Stomach (tissue), 9 donors: ENCODE results near the gene PTPN4. TPM values are rescaled to one million over a fixed set of nuclear protein-coding genes. Genes with fewer than 3 reads are reported as not detected.

Source experiments
- DNase-seq, 2 donors: peaks; one replicate each; pipeline versions ENCODE4 v3.0.0 to v3.0.0-alpha.2; 2013 to 2019
- H3K27ac ChIP-seq, 5 donors: fragments of 200-600 bp in 4 of 5; sonication (generic) in 4 of 5; one replicate each; pipeline ENCODE4 v1.5.1; 2013 to 2019; ENCODE audit warnings: mild to moderate bottlenecking in 1 of 5, moderate library complexity in 1 of 5
- H3K27me3 ChIP-seq, 3 donors: fragments of 200-600 bp; sonication (generic); one replicate each; pipeline ENCODE4 v1.5.1; 2017 to 2019; ENCODE audit warnings: mixed run types in 1 of 3
- H3K36me3 ChIP-seq, 4 donors: fragments of 200-600 bp; sonication (generic); 1 replicate in 3 of 4; 2 replicates in 1 of 4; pipeline ENCODE4 v1.5.1; 2016 to 2019
- H3K4me1 ChIP-seq, 4 donors: fragments of 200-600 bp; sonication (generic); one replicate each; pipeline ENCODE4 v1.5.1; 2016 to 2019
- H3K4me3 ChIP-seq, 4 donors: fragments of 200-600 bp; sonication (generic) in 3 of 4; one replicate each; pipeline ENCODE4 v1.5.1; 2016 to 2019; ENCODE audit warnings: mild to moderate bottlenecking in 1 of 4
- H3K9me3 ChIP-seq, 4 donors: fragments of 200-600 bp; sonication (generic); one replicate each; pipeline ENCODE4 v1.5.1; 2016 to 2019
- EP300 ChIP-seq: sonication (generic); formaldehyde crosslinking; IDR thresholded peaks from one replicate; pipeline ENCODE4 v1.6.1; 2017; ENCODE audit warnings: antibody characterized with exemption
- POLR2A ChIP-seq, 4 donors: fragments of 450-650 bp; IDR thresholded peaks; one replicate each; pipeline ENCODE4 v1.6.1; 2016; ENCODE audit warnings: antibody characterized with exemption in 4 of 4, control low read depth in 2 of 4, mild to moderate bottlenecking in 1 of 4, moderate library complexity in 1 of 4
- POLR2AphosphoS5 ChIP-seq, 3 donors: sonication (generic); formaldehyde crosslinking; IDR thresholded peaks; one replicate each; pipeline ENCODE4 v1.6.1; 2016; ENCODE audit warnings: antibody characterized with exemption in 3 of 3
- WGBS, 5 donors: extraction: QIAGEN DNeasy Blood & Tissue Kit in 3 of 5; methylation state at CpG; one replicate each; pipeline versions ENCODE4 v1.1.5 to v1.1.7; 2013 to 2018; 5-methylcytosine and 5-hydroxymethylcytosine counted together
- intact Hi-C: fragments of 100-400 bp; cut with DNase I; formaldehyde crosslinking; loops from one replicate; pipeline ENCODE4 v1.15.1; 2023; ENCODE audit warnings: low total_unique reads
- polyA plus RNA-seq, 3 donors: library from polyadenylated mRNA; stranded (reverse); fragments of 200-250 nt; gene quantifications; one replicate each; pipeline ENCODE4 v1.2.3, GENCODE V29; 2013
- total RNA-seq, 5 donors: library from RNA; depleted of rRNA; stranded (reverse); fragments of >200 nt; gene quantifications; one replicate each; pipeline versions ENCODE4 v1.1.0 to v1.2.3, GENCODE V29; 2014 to 2016
- TF ChIP-seq, protein P1 (sequence below), 7 experiments: fragments of 450-650 bp in 4 of 7; fragments of 200-600 bp in 3 of 7; sonication (generic) in 3 of 7; IDR thresholded peaks; one replicate each; pipeline ENCODE4 v1.5.1; 2016 to 2019; ENCODE audit warnings: antibody characterized with exemption in 7 of 7, control low read depth in 2 of 7, mild to moderate bottlenecking in 1 of 7
- donor health status: healthy with polysubstance abuse.
- donor health status: Bipolar disorder and iron deficiency.
- donor health status: healthy.

PTPN4 gene
- total and polyA plus RNA-seq, 8 donors = 2.9 to 450 (median 18.8) TPM

DNA sequence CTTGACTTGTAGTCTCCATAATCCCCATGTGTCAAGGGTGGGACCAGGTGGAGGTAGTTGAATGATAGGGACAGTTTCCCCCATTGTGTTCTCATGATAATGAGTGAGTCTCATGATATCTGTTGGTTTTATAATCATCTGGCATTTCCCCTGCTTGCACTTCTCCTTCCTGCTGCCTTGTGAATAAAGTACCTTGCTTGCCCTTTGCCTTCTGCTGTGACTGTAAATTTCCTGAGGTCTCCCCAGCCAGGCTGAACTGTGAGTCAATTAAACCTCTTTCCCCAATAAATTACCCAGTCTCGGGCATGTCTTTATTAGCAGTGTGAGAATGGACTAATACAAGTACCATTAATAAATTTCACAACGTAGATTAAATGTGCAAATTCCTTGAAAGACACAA is 150.8 kb downstream of the PTPN4 start:
- Histone ChIP-seq H3K4me3 (no peak overlapping the region), H3K27me3 (no peaks in the 10 kb centered on the region), H3K27ac (no peak overlapping the region), H3K4me1 (no peaks in the 10 kb centered on the region), H3K36me3 (peaks cover 0 to 26% (median 3%) of the 10 kb centered on the region in 4 donors), H3K9me3 (no peaks in the 10 kb centered on the region)
- intact Hi-C loops = no loop called here
- WGBS, 5 donors = 87 to 99% (median 95%) methylated on average over 2 of the region's 2 CpGs
- no peak for DNase-seq
- TF ChIP-seq POLR2A (IDR thresholded peaks at IDR 0.05) (no peak), EP300 (no peak), POLR2AphosphoS5 (IDR thresholded peaks at IDR 0.05) (no peak)
- TF ChIP-seq, protein P1, sequence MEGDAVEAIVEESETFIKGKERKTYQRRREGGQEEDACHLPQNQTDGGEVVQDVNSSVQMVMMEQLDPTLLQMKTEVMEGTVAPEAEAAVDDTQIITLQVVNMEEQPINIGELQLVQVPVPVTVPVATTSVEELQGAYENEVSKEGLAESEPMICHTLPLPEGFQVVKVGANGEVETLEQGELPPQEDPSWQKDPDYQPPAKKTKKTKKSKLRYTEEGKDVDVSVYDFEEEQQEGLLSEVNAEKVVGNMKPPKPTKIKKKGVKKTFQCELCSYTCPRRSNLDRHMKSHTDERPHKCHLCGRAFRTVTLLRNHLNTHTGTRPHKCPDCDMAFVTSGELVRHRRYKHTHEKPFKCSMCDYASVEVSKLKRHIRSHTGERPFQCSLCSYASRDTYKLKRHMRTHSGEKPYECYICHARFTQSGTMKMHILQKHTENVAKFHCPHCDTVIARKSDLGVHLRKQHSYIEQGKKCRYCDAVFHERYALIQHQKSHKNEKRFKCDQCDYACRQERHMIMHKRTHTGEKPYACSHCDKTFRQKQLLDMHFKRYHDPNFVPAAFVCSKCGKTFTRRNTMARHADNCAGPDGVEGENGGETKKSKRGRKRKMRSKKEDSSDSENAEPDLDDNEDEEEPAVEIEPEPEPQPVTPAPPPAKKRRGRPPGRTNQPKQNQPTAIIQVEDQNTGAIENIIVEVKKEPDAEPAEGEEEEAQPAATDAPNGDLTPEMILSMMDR (IDR thresholded peaks at IDR 0.05) = no peak

GRCh38 chr2:119914266-119914665 is 154.5 kb downstream of the PTPN4 start:
- intact Hi-C loops = no loop called here
- no peak overlapping the region for H3K27ac ChIP-seq
- H3K4me1 ChIP-seq = no peaks in the 10 kb centered on the region
- TF ChIP-seq POLR2AphosphoS5 (IDR thresholded peaks at IDR 0.05) (no peak), EP300 (no peak), POLR2A (IDR thresholded peaks at IDR 0.05) (no peak)
- TF ChIP-seq, protein P1 (IDR thresholded peaks at IDR 0.05) = no peak
- H3K9me3 ChIP-seq = no peaks in the 10 kb centered on the region
- H3K36me3 ChIP-seq = peaks cover 0 to 13% (median 1%) of the 10 kb centered on the region in 4 donors
- H3K27me3 ChIP-seq = no peaks in the 10 kb centered on the region
- 48 to 87% (median 64%) methylated on average over 1 of the region's 1 CpG for WGBS, 5 donors
- no peak overlapping the region for H3K4me3 ChIP-seq
- no peak for DNase-seq

GRCh38 chr2:119921825-119922224 is 162.1 kb downstream of the PTPN4 start:
- TF ChIP-seq POLR2A (IDR thresholded peaks at IDR 0.05) (no peak), EP300 (no peak), POLR2AphosphoS5 (IDR thresholded peaks at IDR 0.05) (no peak)
- TF ChIP-seq, protein P1 (IDR thresholded peaks at IDR 0.05) = no peak
- WGBS, 5 donors = 91 to 100% (median 100%) methylated on average over 1 of the region's 1 CpG
- H3K27ac ChIP-seq = no peak overlapping the region
- H3K4me3 ChIP-seq = no peak overlapping the region
- no peaks in the 10 kb centered on the region for H3K4me1 ChIP-seq
- H3K36me3 ChIP-seq = no peaks in the 10 kb centered on the region
- DNase-seq = no peak
- no peaks in the 10 kb centered on the region for H3K9me3 ChIP-seq
- no peaks in the 10 kb centered on the region for H3K27me3 ChIP-seq
- intact Hi-C loops = no loop called here

GRCh38 chr2:119922699-119923098 is 163.0 kb downstream of the PTPN4 start:
- no peak overlapping the region for H3K4me3 ChIP-seq
- intact Hi-C loops = no loop called here
- TF ChIP-seq EP300 = no peak
- TF ChIP-seq, protein P1 (IDR thresholded peaks at IDR 0.05) = no peak
- TF ChIP-seq POLR2A (IDR thresholded peaks at IDR 0.05) = no peak
- TF ChIP-seq POLR2AphosphoS5 (IDR thresholded peaks at IDR 0.05) = no peak
- no peaks in the 10 kb centered on the region for H3K9me3 ChIP-seq
- no peaks in the 10 kb centered on the region for H3K36me3 ChIP-seq
- no peak for DNase-seq
- H3K27ac ChIP-seq = no peak overlapping the region
- no peaks in the 10 kb centered on the region for H3K4me1 ChIP-seq
- H3K27me3 ChIP-seq = no peaks in the 10 kb centered on the region
